Thyroid gland (tissue), 4 donors: ENCODE results near the gene CCNC.

Experiments used
- CTCF ChIP-seq, 6 experiments: fragments of 200-600 bp in 3 of 6; fragments of 450-650 bp in 3 of 6; sonication (generic) in 3 of 6; IDR thresholded peaks; one replicate each; pipeline ENCODE4 v1.5.1; 2016 to 2019; ENCODE audit warnings: antibody characterized with exemption in 6 of 6, mild to moderate bottlenecking in 2 of 6, inconsistent platforms in 1 of 6, moderate library complexity in 1 of 6
- POLR2A ChIP-seq, 2 donors: fragments of 450-650 bp; IDR thresholded peaks; one replicate each; pipeline ENCODE4 v1.6.1; 2017; ENCODE audit warnings: antibody characterized with exemption in 2 of 2, mild to moderate bottlenecking in 2 of 2, moderate library complexity in 1 of 2

- TF ChIP-seq CTCF (IDR thresholded peaks at IDR 0.05) (peak in 5 of 6 experiments; percentile 14 to 69 (median 52)), POLR2A (IDR thresholded peaks at IDR 0.05) (no peak)
Measured at GRCh38 chr6:99588618-99589289, 20.3 kb upstream of the CCNC start.
